ENCODE measurements around the gene CAMK1D. TPM values are rescaled to one million over a fixed set of nuclear protein-coding genes. Genes with fewer than 3 reads are reported as not detected.

Gene CAMK1D
- total and polyA plus RNA-seq, 3 donors from 2014 or later, result 10.0 to 14.5 (median 14.0) TPM

DNA sequence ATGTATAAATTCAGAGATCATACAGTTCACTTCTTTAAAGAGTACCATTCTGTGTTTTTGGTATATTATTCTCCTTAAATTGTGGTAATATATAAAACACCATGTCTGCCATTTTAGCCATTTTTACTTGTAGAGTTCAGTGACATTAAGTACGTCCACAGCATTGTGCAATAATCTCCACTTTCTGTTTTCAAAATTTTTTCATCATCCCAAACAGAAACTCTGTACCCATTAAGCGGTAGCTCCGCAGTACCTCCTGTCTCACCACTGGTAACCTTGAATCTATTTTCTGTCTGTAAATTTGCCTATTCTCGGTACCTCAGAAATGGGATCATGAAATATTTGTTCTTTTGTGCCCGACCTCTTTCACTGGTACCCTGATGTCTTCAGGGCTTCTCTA lies 60.3 kb downstream of the CAMK1D start:
- 82 to 89% methylated on average over 5 of the region's 5 CpGs for WGBS, 2 donors
- no peak overlapping the region for H3K27ac ChIP-seq
- no peaks in the 10 kb centered on the region for H3K36me3 ChIP-seq (ENCODE audit: low read depth, missing control alignments)
- H3K9me3 ChIP-seq, result no peaks in the 10 kb centered on the region
- H3K4me1 ChIP-seq, result no peaks in the 10 kb centered on the region
- TF ChIP-seq CTCF (IDR thresholded peaks at IDR 0.05) (no peak), POLR2A (IDR thresholded peaks at IDR 0.05) (no peak)
- H3K27me3 ChIP-seq, result no peaks in the 10 kb centered on the region
- no peak for DNase-seq
- H3K4me3 ChIP-seq, result no peak overlapping the region
- intact Hi-C loops (cut with DNase I; ENCODE audit: low total_unique reads), result no loop called here

DNA sequence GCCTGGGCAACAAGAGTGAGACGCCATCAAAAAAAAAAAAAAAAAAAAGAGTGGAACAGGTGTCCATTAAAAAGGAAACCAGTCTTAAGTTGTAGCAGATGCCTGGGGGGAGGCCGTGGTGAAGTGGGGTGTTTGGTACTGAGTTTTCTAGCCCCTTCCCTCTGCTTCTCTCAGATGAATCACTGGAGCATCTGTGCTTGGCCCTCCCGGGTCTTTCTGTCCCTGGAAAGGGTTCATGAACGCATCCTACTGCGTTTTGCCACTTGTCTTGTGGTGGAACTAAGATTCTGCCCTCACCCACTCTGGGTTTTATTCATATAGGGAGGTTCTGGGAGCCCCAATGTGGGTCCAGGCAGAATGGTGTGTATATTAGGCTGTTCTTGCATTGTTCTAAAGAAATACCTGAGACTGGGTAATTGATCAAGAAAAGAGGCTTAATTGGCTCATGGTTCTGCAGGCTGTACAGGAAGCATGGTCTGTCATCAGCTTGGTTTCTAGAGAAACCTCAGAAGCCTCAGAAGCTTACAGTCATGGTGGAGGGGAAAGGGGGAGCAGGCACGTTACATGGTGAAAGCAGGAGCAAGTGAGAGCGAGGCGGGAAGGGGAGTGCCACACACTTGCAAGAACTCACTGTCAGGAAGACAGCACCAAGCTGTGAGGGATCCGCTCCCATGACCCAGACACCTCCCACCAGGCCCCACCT lies 63.5 kb downstream of the CAMK1D start:
- Histone ChIP-seq H3K4me1 (no peaks in the 10 kb centered on the region), H3K9me3 (no peaks in the 10 kb centered on the region), H3K4me3 (no peak overlapping the region), H3K36me3 (ENCODE audit: low read depth, missing control alignments) (no peaks in the 10 kb centered on the region), H3K27ac (no peak overlapping the region), H3K27me3 (no peaks in the 10 kb centered on the region)
- TF ChIP-seq CTCF (IDR thresholded peaks at IDR 0.05) (no peak), POLR2A (IDR thresholded peaks at IDR 0.05) (no peak)
- intact Hi-C loops (cut with DNase I; ENCODE audit: low total_unique reads), result no loop called here
- WGBS, 2 donors, result 92 to 93% methylated on average over 9 of the region's 9 CpGs
- no peak for DNase-seq

GRCh38 chr10:12413369-12413711 lies 64.0 kb downstream of the CAMK1D start:
- H3K9me3 ChIP-seq, result no peaks in the 10 kb centered on the region
- no peak for DNase-seq
- H3K27ac ChIP-seq, result no peak overlapping the region
- 95 to 100% methylated on average over 1 of the region's 1 CpG for WGBS, 2 donors
- H3K27me3 ChIP-seq, result no peaks in the 10 kb centered on the region
- no peaks in the 10 kb centered on the region for H3K36me3 ChIP-seq (ENCODE audit: low read depth, missing control alignments)
- no peak for TF ChIP-seq POLR2A (IDR thresholded peaks at IDR 0.05)
- TF ChIP-seq CTCF (IDR thresholded peaks at IDR 0.05), result no peak
- H3K4me1 ChIP-seq, result no peaks in the 10 kb centered on the region
- intact Hi-C loops (cut with DNase I; ENCODE audit: low total_unique reads), result no loop called here
- no peak overlapping the region for H3K4me3 ChIP-seq

GRCh38 chr10:12414278-12414989 lies 65.1 kb downstream of the CAMK1D start:
- no peaks in the 10 kb centered on the region for H3K9me3 ChIP-seq
- TF ChIP-seq POLR2A (IDR thresholded peaks at IDR 0.05), result no peak
- TF ChIP-seq CTCF (IDR thresholded peaks at IDR 0.05), result no peak
- peak overlapping the region in 1 of 2 donors; percentile 71 for H3K27ac ChIP-seq
- no peak overlapping the region for H3K4me3 ChIP-seq
- no peaks in the 10 kb centered on the region for H3K27me3 ChIP-seq
- no peaks in the 10 kb centered on the region for H3K36me3 ChIP-seq (ENCODE audit: low read depth, missing control alignments)
- DNase-seq, result no peak
- 53 to 56% methylated on average over 9 of the region's 9 CpGs for WGBS, 2 donors
- no peaks in the 10 kb centered on the region for H3K4me1 ChIP-seq
- intact Hi-C loops (cut with DNase I; ENCODE audit: low total_unique reads), result no loop called here

Data from testis (tissue), 3 donors.